ENCODE data around the gene ZNF385D. TPM values are rescaled to one million over a fixed set of nuclear protein-coding genes. Genes with fewer than 3 reads are reported as not detected.

The ZNF385D gene
- total RNA-seq, 1 experiment from 2014 or later = 9.6 TPM

DNA sequence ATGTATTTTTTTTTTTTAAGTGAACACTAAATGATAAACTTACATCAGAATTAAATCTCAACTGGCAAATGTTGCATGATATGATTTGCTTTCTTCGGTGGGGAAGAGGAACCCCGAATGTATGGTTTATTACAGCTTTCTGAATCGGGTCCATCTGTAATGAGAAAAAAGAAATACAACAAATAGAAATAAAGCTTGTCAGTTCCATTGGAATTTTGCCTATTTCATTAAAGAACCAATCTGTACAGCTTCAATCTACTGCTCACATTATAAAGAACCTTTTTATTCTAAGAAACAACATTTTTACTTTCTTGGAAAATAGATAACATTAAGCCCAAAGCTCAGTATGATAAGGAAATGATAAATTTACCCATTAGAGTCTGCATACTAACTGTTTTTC, 186.5 kb downstream of the ZNF385D start (continued):
- TF ChIP-seq, protein P1, sequence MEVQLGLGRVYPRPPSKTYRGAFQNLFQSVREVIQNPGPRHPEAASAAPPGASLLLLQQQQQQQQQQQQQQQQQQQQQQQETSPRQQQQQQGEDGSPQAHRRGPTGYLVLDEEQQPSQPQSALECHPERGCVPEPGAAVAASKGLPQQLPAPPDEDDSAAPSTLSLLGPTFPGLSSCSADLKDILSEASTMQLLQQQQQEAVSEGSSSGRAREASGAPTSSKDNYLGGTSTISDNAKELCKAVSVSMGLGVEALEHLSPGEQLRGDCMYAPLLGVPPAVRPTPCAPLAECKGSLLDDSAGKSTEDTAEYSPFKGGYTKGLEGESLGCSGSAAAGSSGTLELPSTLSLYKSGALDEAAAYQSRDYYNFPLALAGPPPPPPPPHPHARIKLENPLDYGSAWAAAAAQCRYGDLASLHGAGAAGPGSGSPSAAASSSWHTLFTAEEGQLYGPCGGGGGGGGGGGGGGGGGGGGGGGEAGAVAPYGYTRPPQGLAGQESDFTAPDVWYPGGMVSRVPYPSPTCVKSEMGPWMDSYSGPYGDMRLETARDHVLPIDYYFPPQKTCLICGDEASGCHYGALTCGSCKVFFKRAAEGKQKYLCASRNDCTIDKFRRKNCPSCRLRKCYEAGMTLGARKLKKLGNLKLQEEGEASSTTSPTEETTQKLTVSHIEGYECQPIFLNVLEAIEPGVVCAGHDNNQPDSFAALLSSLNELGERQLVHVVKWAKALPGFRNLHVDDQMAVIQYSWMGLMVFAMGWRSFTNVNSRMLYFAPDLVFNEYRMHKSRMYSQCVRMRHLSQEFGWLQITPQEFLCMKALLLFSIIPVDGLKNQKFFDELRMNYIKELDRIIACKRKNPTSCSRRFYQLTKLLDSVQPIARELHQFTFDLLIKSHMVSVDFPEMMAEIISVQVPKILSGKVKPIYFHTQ (CRISPR knock-in tag; IDR thresholded peaks at IDR 0.05) = no peak
- TF ChIP-seq NR1H2 (CRISPR knock-in tag; IDR thresholded peaks at IDR 0.05) (no peak), ZNF416 (CRISPR knock-in tag; IDR thresholded peaks at IDR 0.05) (no peak), FOXP1 (CRISPR knock-in tag; IDR thresholded peaks at IDR 0.05; ENCODE audit: borderline replicate concordance) (no peak)
- TF ChIP-seq, protein P2, sequence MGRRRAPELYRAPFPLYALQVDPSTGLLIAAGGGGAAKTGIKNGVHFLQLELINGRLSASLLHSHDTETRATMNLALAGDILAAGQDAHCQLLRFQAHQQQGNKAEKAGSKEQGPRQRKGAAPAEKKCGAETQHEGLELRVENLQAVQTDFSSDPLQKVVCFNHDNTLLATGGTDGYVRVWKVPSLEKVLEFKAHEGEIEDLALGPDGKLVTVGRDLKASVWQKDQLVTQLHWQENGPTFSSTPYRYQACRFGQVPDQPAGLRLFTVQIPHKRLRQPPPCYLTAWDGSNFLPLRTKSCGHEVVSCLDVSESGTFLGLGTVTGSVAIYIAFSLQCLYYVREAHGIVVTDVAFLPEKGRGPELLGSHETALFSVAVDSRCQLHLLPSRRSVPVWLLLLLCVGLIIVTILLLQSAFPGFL (CRISPR knock-in tag; IDR thresholded peaks at IDR 0.05; ENCODE audit: borderline replicate concordance) = no peak

DNA sequence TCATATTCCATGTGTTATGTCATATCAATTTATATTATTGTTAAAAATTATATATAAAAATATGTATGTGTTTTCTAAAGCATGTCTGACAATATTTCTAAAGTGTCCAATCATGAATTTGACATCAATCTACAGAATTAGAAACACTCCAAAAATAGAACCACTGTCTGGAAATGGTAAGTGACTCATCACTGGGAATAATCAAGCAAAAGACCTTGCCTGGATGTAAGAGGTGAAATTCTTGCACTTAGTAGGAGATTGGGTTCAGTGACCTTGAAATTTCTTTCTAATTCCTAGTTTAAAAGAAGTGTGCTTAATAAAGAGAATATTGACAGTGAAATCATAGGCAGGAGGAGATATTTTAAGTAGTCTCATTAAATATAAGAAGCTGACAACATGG, 188.8 kb downstream of the ZNF385D start:
- ATAC-seq = no peak
- Mint-ChIP-seq H3K4me1 (peaks cover 10% of the 10 kb centered on the region; the same call in 1 of the 2 replicates), H3K27me3 (ENCODE audit: low read depth) (no peaks in the 10 kb centered on the region), H3K27ac (no peak overlapping the region), H3K4me3 (no peak overlapping the region), H3K36me3 (peaks cover 23% of the 10 kb centered on the region), H3K9me3 (peaks cover 40% of the 10 kb centered on the region)
- ChIA-PET CTCF (no interaction called here), POLR2A (no interaction called here)
- no peak for DNase-seq (ENCODE audit: low spot score)
- TF ChIP-seq, protein P3, sequence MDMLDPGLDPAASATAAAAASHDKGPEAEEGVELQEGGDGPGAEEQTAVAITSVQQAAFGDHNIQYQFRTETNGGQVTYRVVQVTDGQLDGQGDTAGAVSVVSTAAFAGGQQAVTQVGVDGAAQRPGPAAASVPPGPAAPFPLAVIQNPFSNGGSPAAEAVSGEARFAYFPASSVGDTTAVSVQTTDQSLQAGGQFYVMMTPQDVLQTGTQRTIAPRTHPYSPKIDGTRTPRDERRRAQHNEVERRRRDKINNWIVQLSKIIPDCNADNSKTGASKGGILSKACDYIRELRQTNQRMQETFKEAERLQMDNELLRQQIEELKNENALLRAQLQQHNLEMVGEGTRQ (CRISPR knock-in tag; IDR thresholded peaks at IDR 0.05) = no peak
- TF ChIP-seq ZNF138 (CRISPR knock-in tag; conservative IDR thresholded peaks at IDR 0.05) = no peak
- TF ChIP-seq, protein P4, sequence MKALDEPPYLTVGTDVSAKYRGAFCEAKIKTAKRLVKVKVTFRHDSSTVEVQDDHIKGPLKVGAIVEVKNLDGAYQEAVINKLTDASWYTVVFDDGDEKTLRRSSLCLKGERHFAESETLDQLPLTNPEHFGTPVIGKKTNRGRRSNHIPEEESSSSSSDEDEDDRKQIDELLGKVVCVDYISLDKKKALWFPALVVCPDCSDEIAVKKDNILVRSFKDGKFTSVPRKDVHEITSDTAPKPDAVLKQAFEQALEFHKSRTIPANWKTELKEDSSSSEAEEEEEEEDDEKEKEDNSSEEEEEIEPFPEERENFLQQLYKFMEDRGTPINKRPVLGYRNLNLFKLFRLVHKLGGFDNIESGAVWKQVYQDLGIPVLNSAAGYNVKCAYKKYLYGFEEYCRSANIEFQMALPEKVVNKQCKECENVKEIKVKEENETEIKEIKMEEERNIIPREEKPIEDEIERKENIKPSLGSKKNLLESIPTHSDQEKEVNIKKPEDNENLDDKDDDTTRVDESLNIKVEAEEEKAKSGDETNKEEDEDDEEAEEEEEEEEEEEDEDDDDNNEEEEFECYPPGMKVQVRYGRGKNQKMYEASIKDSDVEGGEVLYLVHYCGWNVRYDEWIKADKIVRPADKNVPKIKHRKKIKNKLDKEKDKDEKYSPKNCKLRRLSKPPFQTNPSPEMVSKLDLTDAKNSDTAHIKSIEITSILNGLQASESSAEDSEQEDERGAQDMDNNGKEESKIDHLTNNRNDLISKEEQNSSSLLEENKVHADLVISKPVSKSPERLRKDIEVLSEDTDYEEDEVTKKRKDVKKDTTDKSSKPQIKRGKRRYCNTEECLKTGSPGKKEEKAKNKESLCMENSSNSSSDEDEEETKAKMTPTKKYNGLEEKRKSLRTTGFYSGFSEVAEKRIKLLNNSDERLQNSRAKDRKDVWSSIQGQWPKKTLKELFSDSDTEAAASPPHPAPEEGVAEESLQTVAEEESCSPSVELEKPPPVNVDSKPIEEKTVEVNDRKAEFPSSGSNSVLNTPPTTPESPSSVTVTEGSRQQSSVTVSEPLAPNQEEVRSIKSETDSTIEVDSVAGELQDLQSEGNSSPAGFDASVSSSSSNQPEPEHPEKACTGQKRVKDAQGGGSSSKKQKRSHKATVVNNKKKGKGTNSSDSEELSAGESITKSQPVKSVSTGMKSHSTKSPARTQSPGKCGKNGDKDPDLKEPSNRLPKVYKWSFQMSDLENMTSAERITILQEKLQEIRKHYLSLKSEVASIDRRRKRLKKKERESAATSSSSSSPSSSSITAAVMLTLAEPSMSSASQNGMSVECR (CRISPR knock-in tag; IDR thresholded peaks at IDR 0.05; ENCODE audit: borderline replicate concordance) = no peak
- TF ChIP-seq, protein P5, sequence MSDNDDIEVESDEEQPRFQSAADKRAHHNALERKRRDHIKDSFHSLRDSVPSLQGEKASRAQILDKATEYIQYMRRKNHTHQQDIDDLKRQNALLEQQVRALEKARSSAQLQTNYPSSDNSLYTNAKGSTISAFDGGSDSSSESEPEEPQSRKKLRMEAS (CRISPR knock-in tag; IDR thresholded peaks at IDR 0.05) = no peak
- TF ChIP-seq, protein P6, sequence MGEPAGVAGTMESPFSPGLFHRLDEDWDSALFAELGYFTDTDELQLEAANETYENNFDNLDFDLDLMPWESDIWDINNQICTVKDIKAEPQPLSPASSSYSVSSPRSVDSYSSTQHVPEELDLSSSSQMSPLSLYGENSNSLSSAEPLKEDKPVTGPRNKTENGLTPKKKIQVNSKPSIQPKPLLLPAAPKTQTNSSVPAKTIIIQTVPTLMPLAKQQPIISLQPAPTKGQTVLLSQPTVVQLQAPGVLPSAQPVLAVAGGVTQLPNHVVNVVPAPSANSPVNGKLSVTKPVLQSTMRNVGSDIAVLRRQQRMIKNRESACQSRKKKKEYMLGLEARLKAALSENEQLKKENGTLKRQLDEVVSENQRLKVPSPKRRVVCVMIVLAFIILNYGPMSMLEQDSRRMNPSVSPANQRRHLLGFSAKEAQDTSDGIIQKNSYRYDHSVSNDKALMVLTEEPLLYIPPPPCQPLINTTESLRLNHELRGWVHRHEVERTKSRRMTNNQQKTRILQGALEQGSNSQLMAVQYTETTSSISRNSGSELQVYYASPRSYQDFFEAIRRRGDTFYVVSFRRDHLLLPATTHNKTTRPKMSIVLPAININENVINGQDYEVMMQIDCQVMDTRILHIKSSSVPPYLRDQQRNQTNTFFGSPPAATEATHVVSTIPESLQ (CRISPR knock-in tag; IDR thresholded peaks at IDR 0.05) = no peak
- no peak for TF ChIP-seq JAZF1 (CRISPR knock-in tag; IDR thresholded peaks at IDR 0.05)
- no peak for TF ChIP-seq SMAD3 (CRISPR knock-in tag; IDR thresholded peaks at IDR 0.05; ENCODE audit: borderline replicate concordance)
- TF ChIP-seq SMAD4 (CRISPR knock-in tag; IDR thresholded peaks at IDR 0.05) = no peak
- TF ChIP-seq, protein P7, sequence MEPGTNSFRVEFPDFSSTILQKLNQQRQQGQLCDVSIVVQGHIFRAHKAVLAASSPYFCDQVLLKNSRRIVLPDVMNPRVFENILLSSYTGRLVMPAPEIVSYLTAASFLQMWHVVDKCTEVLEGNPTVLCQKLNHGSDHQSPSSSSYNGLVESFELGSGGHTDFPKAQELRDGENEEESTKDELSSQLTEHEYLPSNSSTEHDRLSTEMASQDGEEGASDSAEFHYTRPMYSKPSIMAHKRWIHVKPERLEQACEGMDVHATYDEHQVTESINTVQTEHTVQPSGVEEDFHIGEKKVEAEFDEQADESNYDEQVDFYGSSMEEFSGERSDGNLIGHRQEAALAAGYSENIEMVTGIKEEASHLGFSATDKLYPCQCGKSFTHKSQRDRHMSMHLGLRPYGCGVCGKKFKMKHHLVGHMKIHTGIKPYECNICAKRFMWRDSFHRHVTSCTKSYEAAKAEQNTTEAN (CRISPR knock-in tag; IDR thresholded peaks at IDR 0.05) = no peak
- TF ChIP-seq, protein P8, sequence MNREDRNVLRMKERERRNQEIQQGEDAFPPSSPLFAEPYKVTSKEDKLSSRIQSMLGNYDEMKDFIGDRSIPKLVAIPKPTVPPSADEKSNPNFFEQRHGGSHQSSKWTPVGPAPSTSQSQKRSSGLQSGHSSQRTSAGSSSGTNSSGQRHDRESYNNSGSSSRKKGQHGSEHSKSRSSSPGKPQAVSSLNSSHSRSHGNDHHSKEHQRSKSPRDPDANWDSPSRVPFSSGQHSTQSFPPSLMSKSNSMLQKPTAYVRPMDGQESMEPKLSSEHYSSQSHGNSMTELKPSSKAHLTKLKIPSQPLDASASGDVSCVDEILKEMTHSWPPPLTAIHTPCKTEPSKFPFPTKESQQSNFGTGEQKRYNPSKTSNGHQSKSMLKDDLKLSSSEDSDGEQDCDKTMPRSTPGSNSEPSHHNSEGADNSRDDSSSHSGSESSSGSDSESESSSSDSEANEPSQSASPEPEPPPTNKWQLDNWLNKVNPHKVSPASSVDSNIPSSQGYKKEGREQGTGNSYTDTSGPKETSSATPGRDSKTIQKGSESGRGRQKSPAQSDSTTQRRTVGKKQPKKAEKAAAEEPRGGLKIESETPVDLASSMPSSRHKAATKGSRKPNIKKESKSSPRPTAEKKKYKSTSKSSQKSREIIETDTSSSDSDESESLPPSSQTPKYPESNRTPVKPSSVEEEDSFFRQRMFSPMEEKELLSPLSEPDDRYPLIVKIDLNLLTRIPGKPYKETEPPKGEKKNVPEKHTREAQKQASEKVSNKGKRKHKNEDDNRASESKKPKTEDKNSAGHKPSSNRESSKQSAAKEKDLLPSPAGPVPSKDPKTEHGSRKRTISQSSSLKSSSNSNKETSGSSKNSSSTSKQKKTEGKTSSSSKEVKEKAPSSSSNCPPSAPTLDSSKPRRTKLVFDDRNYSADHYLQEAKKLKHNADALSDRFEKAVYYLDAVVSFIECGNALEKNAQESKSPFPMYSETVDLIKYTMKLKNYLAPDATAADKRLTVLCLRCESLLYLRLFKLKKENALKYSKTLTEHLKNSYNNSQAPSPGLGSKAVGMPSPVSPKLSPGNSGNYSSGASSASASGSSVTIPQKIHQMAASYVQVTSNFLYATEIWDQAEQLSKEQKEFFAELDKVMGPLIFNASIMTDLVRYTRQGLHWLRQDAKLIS (CRISPR knock-in tag; IDR thresholded peaks at IDR 0.05; ENCODE audit: borderline replicate concordance) = no peak
- TF ChIP-seq, protein P9, sequence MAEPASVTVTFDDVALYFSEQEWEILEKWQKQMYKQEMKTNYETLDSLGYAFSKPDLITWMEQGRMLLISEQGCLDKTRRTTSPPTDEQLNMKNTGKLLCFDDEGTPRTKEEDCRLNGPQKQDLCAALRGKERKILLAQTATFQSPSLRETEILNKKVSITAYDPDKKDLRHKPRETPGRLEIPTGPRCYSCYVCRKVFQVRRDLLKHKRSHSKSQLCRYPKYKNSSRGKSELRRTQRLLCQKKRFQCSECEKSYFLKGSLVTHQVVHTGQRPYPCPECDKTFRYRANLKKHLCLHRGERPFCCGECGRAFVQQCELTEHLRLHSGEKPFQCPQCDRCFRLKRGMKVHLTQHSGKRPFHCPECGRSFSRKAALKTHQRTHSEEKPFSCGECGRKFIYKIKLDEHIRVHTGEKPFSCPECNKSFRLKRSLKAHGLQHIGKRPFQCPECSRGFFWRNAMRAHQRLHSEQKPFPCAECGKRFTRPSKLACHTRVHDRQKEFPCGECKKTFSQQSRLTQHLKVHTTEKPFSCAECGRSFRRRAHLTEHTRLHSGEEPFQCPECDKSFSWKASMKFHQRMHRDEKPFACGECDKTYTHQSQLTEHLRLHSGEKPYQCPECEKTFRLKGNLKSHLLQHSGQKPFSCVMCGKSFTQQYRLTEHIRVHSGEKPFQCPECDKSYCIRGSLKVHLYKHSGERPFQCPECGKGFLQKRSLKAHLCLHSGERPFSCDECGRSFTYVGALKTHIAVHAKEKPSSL (CRISPR knock-in tag; conservative IDR thresholded peaks at IDR 0.05) = no peak
